ENCODE data around the gene TMEM270. TPM values are rescaled to one million over a fixed set of nuclear protein-coding genes. Genes with fewer than 3 reads are reported as not detected.
"Not testable (repeated sequence)": the region's sequence is repeated elsewhere in the genome, so short reads cannot be mapped to it uniquely, and the experiment has no call there.

TMEM270 gene
- total RNA-seq, 1 donor from 2014 or later: not detected

DNA sequence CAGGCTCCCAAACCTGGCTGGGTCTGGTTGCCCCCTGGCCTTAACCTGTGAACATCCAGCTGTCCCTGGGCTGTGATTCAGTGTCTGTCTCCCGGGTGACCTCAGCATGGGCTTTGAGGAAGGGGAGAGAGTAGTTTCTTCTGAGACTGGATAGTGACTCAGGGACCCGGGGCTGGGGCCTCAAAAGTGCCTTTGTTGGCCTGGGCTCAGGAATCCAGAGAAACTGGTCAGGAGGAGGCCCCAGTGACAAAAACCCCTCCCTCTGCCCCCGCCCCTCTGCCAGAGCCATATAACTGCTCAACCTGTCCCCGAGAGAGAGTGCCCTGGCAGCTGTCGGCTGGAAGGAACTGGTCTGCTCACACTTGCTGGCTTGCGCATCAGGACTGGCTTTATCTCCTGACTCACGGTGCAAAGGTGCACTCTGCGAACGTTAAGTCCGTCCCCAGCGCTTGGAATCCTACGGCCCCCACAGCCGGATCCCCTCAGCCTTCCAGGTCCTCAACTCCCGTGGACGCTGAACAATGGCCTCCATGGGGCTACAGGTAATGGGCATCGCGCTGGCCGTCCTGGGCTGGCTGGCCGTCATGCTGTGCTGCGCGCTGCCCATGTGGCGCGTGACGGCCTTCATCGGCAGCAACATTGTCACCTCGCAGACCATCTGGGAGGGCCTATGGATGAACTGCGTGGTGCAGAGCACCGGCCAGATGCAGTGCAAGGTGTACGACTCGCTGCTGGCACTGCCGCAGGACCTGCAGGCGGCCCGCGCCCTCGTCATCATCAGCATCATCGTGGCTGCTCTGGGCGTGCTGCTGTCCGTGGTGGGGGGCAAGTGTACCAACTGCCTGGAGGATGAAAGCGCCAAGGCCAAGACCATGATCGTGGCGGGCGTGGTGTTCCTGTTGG is 30.0 kb upstream of the TMEM270 start, which contains the start of gene CLDN4:
TSS of gene CLDN4 (plus strand) at position 316 of the 903 bp plus-strand sequence. CDS start at position 522, 206 bp downstream.
- ATAC-seq (ENCODE audit: poor library complexity): no peak
- intact Hi-C loops (cut with DNase I): no loop called here
- no peak for DNase-seq

DNA sequence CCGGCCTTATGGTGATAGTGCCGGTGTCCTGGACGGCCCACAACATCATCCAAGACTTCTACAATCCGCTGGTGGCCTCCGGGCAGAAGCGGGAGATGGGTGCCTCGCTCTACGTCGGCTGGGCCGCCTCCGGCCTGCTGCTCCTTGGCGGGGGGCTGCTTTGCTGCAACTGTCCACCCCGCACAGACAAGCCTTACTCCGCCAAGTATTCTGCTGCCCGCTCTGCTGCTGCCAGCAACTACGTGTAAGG is 29.4 kb upstream of the TMEM270 start:
- no peak for ATAC-seq (ENCODE audit: poor library complexity)
- intact Hi-C loops (cut with DNase I): no loop called here
- DNase-seq: no peak

DNA sequence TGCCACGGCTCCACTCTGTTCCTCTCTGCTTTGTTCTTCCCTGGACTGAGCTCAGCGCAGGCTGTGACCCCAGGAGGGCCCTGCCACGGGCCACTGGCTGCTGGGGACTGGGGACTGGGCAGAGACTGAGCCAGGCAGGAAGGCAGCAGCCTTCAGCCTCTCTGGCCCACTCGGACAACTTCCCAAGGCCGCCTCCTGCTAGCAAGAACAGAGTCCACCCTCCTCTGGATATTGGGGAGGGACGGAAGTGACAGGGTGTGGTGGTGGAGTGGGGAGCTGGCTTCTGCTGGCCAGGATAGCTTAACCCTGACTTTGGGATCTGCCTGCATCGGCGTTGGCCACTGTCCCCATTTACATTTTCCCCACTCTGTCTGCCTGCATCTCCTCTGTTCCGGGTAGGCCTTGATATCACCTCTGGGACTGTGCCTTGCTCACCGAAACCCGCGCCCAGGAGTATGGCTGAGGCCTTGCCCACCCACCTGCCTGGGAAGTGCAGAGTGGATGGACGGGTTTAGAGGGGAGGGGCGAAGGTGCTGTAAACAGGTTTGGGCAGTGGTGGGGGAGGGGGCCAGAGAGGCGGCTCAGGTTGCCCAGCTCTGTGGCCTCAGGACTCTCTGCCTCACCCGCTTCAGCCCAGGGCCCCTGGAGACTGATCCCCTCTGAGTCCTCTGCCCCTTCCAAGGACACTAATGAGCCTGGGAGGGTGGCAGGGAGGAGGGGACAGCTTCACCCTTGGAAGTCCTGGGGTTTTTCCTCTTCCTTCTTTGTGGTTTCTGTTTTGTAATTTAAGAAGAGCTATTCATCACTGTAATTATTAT is 28.9 kb upstream of the TMEM270 start:
- intact Hi-C loops (cut with DNase I): no loop called here
- DNase-seq (no peak), ATAC-seq (ENCODE audit: poor library complexity) (peak; percentile 23)

DNA sequence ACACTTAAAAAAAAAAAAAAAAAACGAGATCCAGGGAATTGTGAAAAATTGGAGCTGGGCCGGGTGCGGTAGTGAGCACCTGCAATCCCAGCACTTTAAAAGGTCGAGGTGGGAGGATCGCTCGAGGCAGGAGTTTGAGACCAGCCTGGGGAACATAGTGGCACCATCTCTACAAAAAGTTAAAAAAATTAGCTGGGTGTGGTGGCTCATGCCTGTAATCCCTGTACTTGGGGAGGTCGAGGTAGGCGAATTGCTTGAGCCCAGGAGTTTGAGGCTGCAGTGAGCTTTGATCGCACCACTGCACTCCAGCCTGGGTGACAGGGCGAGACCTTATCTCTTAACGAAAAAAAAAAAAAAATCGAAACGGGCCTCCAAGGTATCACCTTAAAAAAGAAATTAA is 28.2 kb upstream of the TMEM270 start:
- intact Hi-C loops (cut with DNase I): no loop called here
- ATAC-seq (ENCODE audit: poor library complexity) (no peak), DNase-seq (no peak)

DNA sequence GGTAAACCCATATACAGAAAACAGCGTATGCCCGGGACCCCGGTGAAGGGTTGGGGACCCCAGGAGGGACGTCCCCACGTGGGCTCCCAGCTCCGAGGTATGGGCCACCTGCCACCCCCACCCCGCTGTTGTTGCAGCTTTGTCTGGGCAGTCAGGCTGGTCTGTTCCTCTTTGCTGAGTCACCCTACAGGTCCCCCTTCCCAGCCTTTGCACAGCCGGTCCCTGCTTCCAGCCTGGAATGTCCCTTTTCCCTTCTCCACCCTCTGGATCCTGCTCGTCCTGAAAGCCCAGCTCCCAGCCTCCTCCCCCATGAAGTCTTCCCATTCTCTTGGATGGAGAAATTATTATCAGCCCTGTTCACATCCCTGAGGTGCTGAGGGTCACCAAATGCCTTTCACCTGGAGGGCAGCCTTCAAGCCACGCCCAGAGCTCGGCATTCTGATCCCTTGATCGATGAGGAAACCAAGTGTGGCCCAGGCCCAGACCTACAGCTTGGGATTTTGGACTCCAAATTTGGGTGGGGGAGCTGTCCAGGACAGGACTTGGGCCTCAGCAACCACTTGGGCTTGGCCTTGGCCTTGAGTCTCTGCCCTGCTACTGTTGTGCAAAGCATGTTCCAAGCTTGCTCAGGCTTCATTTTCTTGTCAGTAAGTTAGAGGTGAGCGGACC is 27.6 kb upstream of the TMEM270 start:
- ATAC-seq (ENCODE audit: poor library complexity) (no peak), DNase-seq (no peak)
- intact Hi-C loops (cut with DNase I): no loop called here

DNA sequence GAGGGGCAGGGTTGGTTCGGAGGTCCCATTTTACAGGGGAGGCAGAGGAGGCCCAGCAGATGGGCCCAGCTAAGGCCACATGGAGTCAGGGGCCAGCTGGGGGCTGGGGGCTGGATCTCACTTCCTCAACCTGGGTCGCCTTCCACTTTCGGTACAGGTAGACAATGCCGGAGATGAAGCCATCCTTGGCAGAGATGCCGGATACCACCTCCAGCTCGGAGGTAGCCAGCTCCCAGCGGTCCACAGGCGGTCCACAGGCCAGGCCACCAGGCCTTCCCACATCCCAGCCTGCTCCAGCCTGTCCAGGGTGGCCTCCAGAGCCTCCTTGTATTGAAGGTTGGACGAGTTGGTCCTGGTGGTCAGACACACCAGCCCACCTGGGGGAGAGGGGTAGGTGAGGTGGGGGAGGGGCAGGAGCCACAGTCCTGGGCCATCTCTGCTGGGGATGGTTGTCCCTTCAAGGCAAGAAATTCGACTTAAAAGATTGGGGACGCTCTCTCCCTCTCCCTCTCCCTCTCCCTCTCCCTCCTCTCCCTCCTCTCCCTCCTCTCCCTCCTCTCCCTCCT is 26.2 kb upstream of the TMEM270 start:
- no peak for DNase-seq
- intact Hi-C loops (cut with DNase I): no loop called here
- no peak for ATAC-seq (ENCODE audit: poor library complexity)

DNA sequence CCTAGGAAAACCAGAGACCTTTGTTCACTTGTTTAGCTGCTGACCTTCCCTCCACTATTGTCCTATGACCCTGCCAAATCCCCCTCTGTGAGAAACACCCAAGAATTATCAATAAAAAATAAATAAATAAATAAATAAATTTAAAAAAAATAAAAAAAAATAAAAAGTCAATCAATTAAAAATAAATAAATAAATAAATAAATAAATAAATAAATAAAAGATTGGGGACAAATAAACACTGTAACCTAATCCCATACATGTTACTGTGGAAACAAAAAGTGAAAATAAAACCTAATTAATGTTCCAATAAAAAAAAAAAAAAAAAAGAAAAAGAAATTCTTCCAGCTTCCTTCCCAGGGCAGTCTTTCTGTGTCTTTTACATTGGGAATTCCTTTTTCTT is 23.8 kb upstream of the TMEM270 start:
- DNase-seq; intact Hi-C loops (cut with DNase I); ATAC-seq (ENCODE audit: poor library complexity): not testable (repeated sequence)

DNA sequence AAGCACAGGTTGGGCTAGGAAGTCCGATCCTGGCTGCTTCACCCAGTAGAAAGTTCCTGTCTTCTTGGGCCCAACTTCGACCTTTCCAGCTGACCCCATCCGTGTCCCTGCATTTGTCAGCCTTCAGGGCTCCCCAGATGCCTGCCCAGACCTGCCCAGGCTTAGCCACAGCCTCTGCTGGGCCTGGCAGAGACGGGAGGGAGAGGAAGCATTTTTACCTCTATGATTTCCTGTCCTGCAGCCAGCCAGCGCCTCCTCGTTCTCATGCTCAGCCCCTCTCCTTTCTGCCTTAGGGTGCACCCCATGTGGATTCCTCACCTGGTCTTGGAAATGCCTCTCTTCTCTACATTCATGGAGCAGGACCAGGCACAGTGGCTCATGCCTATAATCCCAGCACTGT is 22.3 kb upstream of the TMEM270 start:
- ATAC-seq (ENCODE audit: poor library complexity): no peak

DNA sequence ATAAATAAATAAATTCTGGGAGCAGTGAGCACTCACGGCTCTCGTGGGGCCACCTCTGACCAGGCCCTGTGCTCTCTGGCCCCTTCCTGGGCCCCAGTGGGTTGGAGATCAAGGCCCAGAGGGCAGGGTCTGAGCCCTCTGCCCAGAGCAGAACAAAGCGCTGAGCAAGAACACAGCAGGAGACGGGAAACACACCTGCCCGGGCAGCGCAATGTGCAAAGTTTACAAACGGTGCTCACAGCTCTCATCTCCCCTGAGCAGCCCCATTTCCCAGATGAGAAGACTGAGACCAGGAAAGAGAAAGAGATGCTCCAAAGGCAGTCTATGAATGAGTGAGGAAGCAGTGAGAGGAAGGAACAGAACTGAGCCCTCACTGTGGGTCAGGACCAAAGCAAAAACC is 21.7 kb upstream of the TMEM270 start:
- intact Hi-C loops (cut with DNase I): no loop called here
- DNase-seq (peak; percentile 6), ATAC-seq (ENCODE audit: poor library complexity) (no peak)

More for the DNA sequence above, 22.3 kb upstream of the TMEM270 start:
- DNase-seq: no peak
- intact Hi-C loops (cut with DNase I): no loop called here

DNA sequence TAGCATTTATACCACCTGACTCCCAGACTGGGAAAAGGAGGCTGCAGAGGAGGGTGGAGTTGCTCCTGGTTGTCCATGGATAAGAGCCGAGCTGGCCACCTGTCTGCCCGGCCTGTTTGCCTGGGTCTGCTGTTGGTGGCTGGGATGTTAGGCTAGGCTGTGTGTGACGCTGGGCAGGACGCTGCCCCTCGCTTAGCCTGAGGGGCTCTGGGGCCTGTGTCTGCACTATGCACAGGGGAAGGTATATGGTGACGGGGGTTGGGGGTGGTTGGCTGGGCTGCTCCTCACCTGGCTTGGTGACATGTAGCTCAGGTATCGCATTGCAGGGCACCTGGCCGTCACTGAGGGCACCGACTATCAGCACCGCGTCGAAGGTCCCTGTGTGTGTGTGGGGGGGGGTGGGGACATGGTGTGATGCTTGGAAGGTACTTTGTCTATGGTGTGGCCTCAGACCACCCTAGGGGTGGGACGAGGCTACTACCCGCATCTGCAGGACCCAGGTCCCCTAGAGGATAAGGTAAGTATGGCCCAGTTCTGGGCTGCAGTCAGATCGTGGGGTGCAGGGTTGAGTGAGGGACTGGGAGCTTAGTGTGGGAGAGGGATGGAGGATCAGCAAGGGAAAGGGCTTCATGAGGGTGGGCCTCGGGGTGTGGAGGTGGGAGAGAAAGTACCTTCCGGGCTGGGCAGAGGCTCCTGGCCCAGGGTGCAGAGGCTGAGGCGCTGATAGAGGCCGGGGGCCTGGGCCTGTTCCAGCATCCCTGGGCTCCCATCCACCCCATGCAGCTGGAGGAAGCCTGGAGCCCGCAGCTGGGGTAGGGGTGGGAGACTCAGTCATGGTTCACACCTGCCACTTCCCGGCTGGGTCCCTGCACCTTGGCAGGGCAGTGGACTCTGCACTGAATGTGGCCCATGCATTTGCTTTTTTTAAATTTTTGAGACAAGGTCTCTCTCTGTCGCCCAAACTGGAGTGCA is 20.9 kb upstream of the TMEM270 start:
- ATAC-seq (ENCODE audit: poor library complexity) (no peak), DNase-seq (peak; percentile 33)
- intact Hi-C loops (cut with DNase I): no loop called here

DNA sequence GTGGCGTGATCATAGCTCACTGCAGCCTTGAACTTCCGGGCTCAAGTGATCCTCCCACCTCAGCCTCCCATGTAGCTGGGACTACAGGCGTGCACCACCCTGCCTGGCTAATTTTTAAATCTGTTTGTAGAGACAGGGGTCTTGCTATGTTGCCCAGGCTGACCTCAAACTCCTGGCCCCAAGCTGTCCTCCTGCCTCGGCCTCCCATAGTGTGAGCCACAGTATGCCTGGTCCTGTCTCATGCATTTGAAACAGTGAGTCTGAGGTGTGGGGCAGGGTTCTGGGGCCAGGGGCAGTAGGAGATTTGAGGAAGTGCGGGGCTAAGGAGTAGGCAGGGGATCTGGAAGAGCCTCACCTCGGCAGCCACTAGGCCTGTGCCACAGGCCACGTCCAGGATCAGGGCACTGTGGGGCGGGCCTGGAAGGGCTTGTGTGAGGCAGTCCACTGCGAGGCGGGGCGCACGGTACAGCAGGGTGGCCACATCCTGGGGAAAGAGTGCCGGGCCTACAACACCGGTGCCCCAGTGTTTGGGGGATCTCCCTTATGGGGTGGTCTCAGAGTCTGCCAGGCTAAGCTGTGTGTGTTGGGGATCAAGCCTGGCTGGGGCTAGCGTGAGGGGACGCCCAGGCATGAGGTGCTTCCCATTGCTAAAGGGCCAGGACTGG is 20.1 kb upstream of the TMEM270 start:
- ATAC-seq (ENCODE audit: poor library complexity) (no peak), DNase-seq (peak; percentile 30)
- intact Hi-C loops (cut with DNase I): no loop called here

DNA sequence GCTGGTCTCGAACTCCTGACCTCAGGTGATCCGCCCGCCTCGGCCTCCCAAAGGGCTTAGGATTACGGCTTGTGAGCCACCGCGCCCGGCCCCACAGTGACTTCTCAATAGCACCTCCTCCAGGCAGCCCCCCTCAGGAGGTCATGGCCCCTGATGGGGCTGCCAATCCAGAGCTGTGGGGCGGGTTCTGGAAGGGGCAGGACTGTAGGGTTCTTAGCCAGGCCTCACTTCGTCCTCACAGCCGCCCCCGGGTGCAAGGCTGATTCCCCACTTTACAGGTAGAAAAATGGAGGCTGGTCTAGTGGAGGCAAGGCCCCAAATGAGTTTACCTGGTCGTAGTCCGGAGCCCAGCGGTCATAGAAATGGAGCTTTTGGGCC is 19.3 kb upstream of the TMEM270 start:
- no peak for ATAC-seq (ENCODE audit: poor library complexity)
- DNase-seq: peak; percentile 40
- intact Hi-C loops (cut with DNase I): no loop called here

DNA sequence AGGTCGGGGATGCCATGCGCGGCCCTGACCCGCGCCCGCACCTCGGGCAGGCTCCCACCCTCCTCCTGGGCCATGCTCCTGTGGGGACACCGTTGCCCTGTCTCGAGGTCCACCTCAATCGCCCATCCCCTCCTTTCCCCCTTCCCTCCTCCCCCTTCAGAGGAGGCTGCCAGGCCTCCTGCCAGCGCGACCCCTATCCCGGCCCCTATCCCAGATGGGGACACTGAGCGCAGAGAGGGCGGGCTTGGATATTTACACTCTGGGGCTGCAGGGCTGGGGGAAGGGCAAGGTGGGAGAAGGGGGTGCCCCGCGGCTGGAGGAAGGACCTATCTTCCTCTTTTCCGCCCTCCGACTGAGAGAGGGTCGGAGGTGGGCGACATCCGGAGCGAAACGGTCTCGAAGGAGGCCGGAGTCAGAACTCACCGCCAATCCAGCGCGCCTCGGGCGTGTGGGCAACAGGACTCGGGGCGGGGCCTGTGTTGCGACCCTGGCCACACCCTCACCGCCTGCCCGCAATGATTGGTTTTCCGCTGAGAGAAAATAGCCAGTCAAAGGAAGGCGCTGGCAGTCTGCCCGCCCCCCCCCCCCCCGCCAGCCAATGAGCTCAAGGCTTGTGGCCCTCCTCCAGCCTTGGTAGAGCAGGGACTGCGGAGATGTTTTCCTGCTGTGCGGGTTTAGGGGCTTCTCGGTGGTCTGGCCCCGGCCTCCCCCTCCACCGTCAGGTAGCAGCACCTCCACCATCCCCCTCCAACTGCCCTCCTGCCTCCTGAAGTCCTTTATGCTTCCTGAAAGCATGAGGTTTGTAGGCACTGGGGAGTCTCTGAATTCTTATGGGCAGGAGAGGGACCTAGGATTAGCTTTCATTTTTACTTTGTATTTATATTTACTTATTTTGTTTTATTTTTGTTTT is 18.6 kb upstream of the TMEM270 start, which contains the start of gene METTL27:
TSS of gene METTL27 (minus strand) at position 450 of the 910 bp plus-strand sequence. CDS start at position 74, 376 bp downstream.
- intact Hi-C loops (cut with DNase I): no loop called here
- peak; percentile 95 for DNase-seq
- ATAC-seq (ENCODE audit: poor library complexity): peak; percentile 97

DNA sequence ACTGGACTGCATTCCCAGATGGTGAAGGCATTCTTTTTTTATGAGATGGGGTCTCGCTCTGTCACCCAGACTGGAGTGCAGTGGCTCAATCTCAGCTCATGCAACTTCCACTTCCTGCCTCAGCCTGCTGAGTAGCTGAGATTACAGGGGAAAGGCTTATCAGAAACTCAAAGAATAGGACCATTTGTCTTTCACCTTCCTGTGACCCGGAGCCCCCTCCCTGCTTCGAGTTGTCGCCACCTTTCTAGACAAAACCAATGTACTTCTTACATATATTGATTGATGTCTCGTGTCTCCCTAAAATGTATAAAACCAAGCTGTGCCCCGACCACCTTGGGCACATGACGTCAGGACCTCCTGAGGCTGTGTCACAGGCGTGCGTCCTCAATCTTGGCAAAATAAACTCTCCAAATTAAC is 16.8 kb upstream of the TMEM270 start:
- DNase-seq (no peak), ATAC-seq (ENCODE audit: poor library complexity) (no peak)
- intact Hi-C loops (cut with DNase I): no loop called here

DNA sequence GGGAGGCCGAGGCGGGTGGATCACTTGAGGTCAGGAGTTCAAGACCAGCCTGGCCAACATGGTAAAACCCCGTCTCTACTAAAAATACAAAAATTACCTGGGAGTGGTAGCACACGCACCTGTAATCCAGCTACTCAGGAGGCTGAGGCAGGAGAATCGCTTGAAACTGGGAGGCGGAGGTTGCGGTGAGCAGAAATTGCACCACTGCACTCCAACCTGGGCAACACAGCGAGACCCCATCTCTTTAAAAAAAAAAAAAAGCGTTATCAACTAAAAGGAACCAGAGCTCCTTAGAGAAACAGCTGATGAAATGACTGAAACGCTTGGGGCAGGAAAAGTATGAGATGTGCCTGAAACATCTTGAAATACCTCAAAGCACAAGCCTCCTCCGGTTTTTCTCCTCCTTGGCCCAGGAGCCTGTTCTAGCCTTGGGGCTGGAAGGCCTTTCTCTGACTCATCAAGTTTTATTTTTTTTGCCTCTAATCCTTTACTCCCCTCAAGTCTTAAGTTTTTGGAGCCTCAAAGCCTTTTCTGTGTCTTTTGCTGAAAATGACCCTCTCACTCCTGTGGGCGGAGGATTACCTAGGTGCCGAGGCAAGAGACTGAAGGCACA is 16.0 kb upstream of the TMEM270 start:
- DNase-seq: no peak
- intact Hi-C loops (cut with DNase I): no loop called here
- no peak for ATAC-seq (ENCODE audit: poor library complexity)

DNA sequence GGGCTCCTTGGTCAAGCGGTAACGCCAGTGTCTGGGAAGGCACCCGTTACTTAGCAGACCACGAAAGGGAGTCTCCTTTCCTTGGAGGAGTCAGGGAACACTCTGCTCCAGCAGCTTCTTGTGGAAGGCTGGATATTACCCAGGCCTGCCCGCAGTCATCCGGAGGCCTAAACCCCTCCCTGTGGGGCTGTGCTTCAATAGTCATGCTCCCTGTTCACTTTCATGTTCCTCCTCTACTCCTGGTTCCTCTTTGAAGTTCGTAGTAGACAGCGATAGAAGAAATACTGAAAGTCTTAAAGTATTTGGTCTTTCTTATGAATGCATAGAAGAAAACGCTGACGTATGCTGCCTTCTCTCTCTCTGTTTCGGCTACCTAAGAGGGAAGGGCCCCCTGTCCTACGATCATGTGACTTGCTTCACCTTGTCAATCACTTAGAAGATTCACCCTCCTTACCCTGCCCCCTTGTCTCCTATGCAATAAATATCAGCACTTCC is 15.2 kb upstream of the TMEM270 start:
- ATAC-seq (ENCODE audit: poor library complexity); intact Hi-C loops (cut with DNase I); DNase-seq: not testable (repeated sequence)
